VCaP (cell line): Measurements from ENCODE around the gene SMIM27.
A peak's percentile ranks its signal among the peaks of the same experiment; 100 is the strongest.

ENCODE experiments used
- H3K27ac ChIP-seq: fragments of 450-650 bp; 2 replicates; pipeline ENCODE4 v1.5.1; 2017
- TF ChIP-seq, protein P1 (sequence below): fragments of 450-650 bp; conservative IDR thresholded peaks from 2 replicates; pipeline ENCODE4 v1.5.1; 2017; ENCODE audit warnings: mild to moderate bottlenecking, moderate library complexity

The SMIM27 gene

GRCh38 chr9:32524892-32525708, 27.0 kb upstream of the SMIM27 start:
- TF ChIP-seq, protein P1, sequence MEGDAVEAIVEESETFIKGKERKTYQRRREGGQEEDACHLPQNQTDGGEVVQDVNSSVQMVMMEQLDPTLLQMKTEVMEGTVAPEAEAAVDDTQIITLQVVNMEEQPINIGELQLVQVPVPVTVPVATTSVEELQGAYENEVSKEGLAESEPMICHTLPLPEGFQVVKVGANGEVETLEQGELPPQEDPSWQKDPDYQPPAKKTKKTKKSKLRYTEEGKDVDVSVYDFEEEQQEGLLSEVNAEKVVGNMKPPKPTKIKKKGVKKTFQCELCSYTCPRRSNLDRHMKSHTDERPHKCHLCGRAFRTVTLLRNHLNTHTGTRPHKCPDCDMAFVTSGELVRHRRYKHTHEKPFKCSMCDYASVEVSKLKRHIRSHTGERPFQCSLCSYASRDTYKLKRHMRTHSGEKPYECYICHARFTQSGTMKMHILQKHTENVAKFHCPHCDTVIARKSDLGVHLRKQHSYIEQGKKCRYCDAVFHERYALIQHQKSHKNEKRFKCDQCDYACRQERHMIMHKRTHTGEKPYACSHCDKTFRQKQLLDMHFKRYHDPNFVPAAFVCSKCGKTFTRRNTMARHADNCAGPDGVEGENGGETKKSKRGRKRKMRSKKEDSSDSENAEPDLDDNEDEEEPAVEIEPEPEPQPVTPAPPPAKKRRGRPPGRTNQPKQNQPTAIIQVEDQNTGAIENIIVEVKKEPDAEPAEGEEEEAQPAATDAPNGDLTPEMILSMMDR, result no peak; the same call in 1 of the 2 replicates
- peak overlapping the region; percentile 82 for H3K27ac ChIP-seq

GRCh38 chr9:32525709-32526030, 26.5 kb upstream of the SMIM27 start:
- H3K27ac ChIP-seq, result peak overlapping the region; percentile 82
- TF ChIP-seq, protein P1, result no peak

- TF ChIP-seq, protein P1, result peak; percentile 84
- H3K27ac ChIP-seq, result peak within 1 kb of the TSS; percentile 82
Observed at GRCh38 chr9:32526041-32526706, 26.0 kb upstream of the SMIM27 start, which contains the start of gene RIGI. Gene RIGI, minus strand, starts transcription at chr9:32526196. Its CDS starts 30 bp downstream, at chr9:32526166.

DNA sequence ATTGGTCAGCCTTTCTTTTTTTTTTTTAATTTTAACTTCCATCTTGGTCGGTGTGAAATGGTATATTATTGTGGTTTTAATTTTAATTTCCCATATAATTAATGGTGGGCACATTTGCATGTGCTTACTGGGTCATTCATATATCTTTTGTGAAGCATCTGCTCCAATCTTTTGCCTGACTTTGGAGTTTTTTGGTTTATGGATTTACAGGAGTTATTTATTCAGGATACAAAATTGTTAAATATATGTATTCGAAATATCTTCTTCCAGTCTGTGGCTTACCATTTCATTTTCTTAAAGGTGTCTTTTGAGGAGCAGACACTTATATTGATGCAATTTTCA, 25.4 kb upstream of the SMIM27 start:
- peak overlapping the region; percentile 82 for H3K27ac ChIP-seq
- TF ChIP-seq, protein P1, result peak; percentile 50

GRCh38 chr9:32533336-32533735, 18.8 kb upstream of the SMIM27 start:
- TF ChIP-seq, protein P1, result no peak
- H3K27ac ChIP-seq, result no peak overlapping the region

DNA sequence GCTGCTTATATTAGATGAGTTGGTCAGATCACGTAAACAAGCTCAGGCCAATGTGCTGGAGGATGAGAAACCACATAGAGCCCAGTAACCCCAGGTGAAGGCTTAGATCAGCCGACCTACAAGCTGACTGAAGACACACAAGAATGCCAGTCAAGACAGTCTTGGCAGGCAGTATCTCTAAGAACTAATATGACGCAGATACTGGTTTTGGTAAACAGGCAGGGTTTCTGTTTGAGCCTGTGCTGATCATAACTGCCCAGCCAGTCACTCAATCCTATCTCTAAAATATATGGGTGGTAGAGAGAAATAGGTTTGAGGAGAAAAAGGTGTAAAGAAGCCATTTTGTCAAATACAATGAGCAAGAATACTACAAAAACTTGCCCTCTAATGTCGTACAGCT, 18.3 kb upstream of the SMIM27 start:
- no peak overlapping the region for H3K27ac ChIP-seq
- TF ChIP-seq, protein P1, result no peak

DNA sequence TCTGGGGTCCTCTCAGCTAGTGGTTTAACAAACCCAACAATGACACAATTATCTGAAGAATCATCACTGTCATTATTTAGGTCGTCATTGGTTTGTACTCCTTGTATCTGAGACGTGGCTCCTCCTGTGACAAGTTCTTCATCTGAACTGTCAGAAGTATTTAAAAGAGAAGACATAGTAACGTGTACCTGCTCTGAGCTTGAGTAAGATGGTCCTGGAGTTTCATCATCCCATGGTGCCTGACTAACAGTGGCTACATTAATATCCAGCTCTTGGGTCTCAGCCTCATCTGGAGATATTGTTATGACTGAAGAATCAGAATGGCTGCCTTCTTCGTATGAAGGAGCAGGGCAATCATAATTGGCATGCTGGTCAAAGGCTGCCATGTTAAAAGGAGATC, 9.1 kb upstream of the SMIM27 start:
- TF ChIP-seq, protein P1, result no peak
- no peak overlapping the region for H3K27ac ChIP-seq
